ENCODE results near the gene TAF11L3.

GRCh38 chr5:17492770-17493169 is 25.4 kb upstream of the TAF11L3 start:
- TF ChIP-seq CTCF (conservative IDR thresholded peaks at IDR 0.05; ENCODE audit: low read depth, low read length) (no peak), EZH2 (IDR thresholded peaks at IDR 0.05; ENCODE audit: low read length, unreplicated experiment) (no peak)

Data from PC-3 (cell line).